Measurements from ENCODE around the gene CYP1B1.
"Not testable (repeated sequence)": the region's sequence is repeated elsewhere in the genome, so short reads cannot be mapped to it uniquely, and the experiment has no call there.

Gene CYP1B1

GRCh38 chr2:38090212-38090611, 14.3 kb upstream of the CYP1B1 start:
- H3K14ac ChIP-seq (ENCODE audit: low read length in 2 of 2); H3K4me2 ChIP-seq (ENCODE audit: low read length, poor library complexity, severe bottlenecking); H3K9me3 ChIP-seq (ENCODE audit: control insufficient read depth, low read length); H3K23ac ChIP-seq (ENCODE audit: low read length in 2 of 2); H2BK12ac ChIP-seq (ENCODE audit: low read length in 2 of 2); DNase-seq; H3K36me3 ChIP-seq (ENCODE audit: control insufficient read depth in 1 of 2, insufficient read depth in 2 of 2, low read depth in 1 of 2, low read length in 2 of 2); H2BK5ac ChIP-seq (ENCODE audit: low read depth, low read length, poor library complexity, severe bottlenecking); H2AFZ ChIP-seq (ENCODE audit: low read depth, low read length); H3K4me3 ChIP-seq (ENCODE audit: insufficient read depth in 1 of 2, low read depth in 1 of 2, low read length in 2 of 2); H4K91ac ChIP-seq (ENCODE audit: low read length); H3K4ac ChIP-seq (ENCODE audit: low read depth in 1 of 2, low read length in 2 of 2); H2BK15ac ChIP-seq (ENCODE audit: low read depth, poor library complexity, severe bottlenecking); H3K18ac ChIP-seq (ENCODE audit: low read depth in 1 of 2, low read length in 2 of 2); H3K27me3 ChIP-seq (ENCODE audit: control insufficient read depth in 1 of 2, insufficient read depth in 1 of 2, low read length in 2 of 2); H2AK5ac ChIP-seq (ENCODE audit: low read length, severe bottlenecking); H3K79me1 ChIP-seq (replicated peaks; ENCODE audit: low read length, poor library complexity, severe bottlenecking); H3K27ac ChIP-seq (ENCODE audit: low read length, poor library complexity, severe bottlenecking); H4K8ac ChIP-seq (ENCODE audit: low read length); H3K9ac ChIP-seq (ENCODE audit: low read length); H2BK120ac ChIP-seq (ENCODE audit: low read depth, low read length): not testable (repeated sequence)
- H3K4me1 ChIP-seq (ENCODE audit: control insufficient read depth, insufficient read depth, low read depth, low read length), result peaks cover 11% of the 10 kb centered on the region
- 94% methylated on average over 6 of the region's 6 CpGs for WGBS

DNA sequence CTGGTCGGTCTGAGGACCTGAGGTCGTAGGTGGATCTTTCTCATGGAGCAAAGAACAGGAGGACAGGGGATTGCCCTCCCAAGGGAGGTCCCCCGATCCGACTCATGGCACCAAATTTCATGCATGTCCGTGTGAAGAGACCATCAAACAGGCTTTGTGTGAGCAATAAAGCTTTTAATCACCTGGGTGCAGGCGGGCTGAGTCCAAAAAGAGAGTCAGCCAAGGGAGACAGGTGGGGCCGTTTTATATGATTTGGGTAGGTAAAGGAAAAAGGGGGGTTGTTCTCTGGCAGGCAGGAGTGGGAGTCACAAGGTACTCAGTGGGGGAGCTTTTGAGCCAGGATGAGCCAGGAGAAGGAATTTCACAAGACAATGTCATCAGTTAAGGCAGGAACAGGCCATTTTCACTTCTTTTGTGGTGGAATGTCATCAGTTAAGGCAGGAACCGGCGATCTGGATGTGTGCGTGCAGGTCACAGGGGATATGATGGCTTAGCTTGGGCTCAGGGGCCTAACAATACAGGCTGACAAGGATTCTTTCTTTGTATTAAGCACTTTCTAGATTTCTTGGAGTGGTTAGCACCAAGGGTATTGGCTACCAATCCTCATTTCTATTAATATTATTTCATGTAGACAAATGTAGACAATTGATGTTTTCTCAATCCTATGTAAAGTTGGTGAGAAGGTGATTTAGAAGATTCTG, 10.2 kb upstream of the CYP1B1 start:
- not testable (repeated sequence) for H3K4me1 ChIP-seq (ENCODE audit: control insufficient read depth, insufficient read depth, low read depth, low read length); H3K18ac ChIP-seq (ENCODE audit: low read depth in 1 of 2, low read length in 2 of 2); H3K9ac ChIP-seq (ENCODE audit: low read length); H3K79me1 ChIP-seq (replicated peaks; ENCODE audit: low read length, poor library complexity, severe bottlenecking); H3K4ac ChIP-seq (ENCODE audit: low read depth in 1 of 2, low read length in 2 of 2); H2BK5ac ChIP-seq (ENCODE audit: low read depth, low read length, poor library complexity, severe bottlenecking); H3K14ac ChIP-seq (ENCODE audit: low read length in 2 of 2); H2BK120ac ChIP-seq (ENCODE audit: low read depth, low read length); H4K8ac ChIP-seq (ENCODE audit: low read length); H2AFZ ChIP-seq (ENCODE audit: low read depth, low read length); H3K36me3 ChIP-seq (ENCODE audit: control insufficient read depth in 1 of 2, insufficient read depth in 2 of 2, low read depth in 1 of 2, low read length in 2 of 2); H2BK12ac ChIP-seq (ENCODE audit: low read length in 2 of 2); H3K4me2 ChIP-seq (ENCODE audit: low read length, poor library complexity, severe bottlenecking); H2BK15ac ChIP-seq (ENCODE audit: low read depth, poor library complexity, severe bottlenecking); H2AK5ac ChIP-seq (ENCODE audit: low read length, severe bottlenecking); H3K27me3 ChIP-seq (ENCODE audit: control insufficient read depth in 1 of 2, insufficient read depth in 1 of 2, low read length in 2 of 2); H4K91ac ChIP-seq (ENCODE audit: low read length); H3K27ac ChIP-seq (ENCODE audit: low read length, poor library complexity, severe bottlenecking); H3K23ac ChIP-seq (ENCODE audit: low read length in 2 of 2); H3K9me3 ChIP-seq (ENCODE audit: control insufficient read depth, low read length); DNase-seq; H3K4me3 ChIP-seq (ENCODE audit: insufficient read depth in 1 of 2, low read depth in 1 of 2, low read length in 2 of 2)
- WGBS, result 54% methylated on average over 10 of the region's 10 CpGs

GRCh38 chr2:38084556-38084955, 8.6 kb upstream of the CYP1B1 start:
- DNase-seq, result not testable (repeated sequence)
- 64% methylated on average over 5 of the region's 8 CpGs for WGBS

GRCh38 chr2:38082727-38083126, 6.8 kb upstream of the CYP1B1 start:
- H2BK5ac ChIP-seq (ENCODE audit: low read depth, low read length, poor library complexity, severe bottlenecking); H2AK5ac ChIP-seq (ENCODE audit: low read length, severe bottlenecking); H3K36me3 ChIP-seq (ENCODE audit: control insufficient read depth in 1 of 2, insufficient read depth in 2 of 2, low read depth in 1 of 2, low read length in 2 of 2); DNase-seq; H2BK15ac ChIP-seq (ENCODE audit: low read depth, poor library complexity, severe bottlenecking); H2BK120ac ChIP-seq (ENCODE audit: low read depth, low read length); H3K18ac ChIP-seq (ENCODE audit: low read depth in 1 of 2, low read length in 2 of 2); H3K27ac ChIP-seq (ENCODE audit: low read length, poor library complexity, severe bottlenecking); H3K4ac ChIP-seq (ENCODE audit: low read depth in 1 of 2, low read length in 2 of 2); H3K9ac ChIP-seq (ENCODE audit: low read length); H3K9me3 ChIP-seq (ENCODE audit: control insufficient read depth, low read length); H3K4me1 ChIP-seq (ENCODE audit: control insufficient read depth, insufficient read depth, low read depth, low read length); H3K79me1 ChIP-seq (replicated peaks; ENCODE audit: low read length, poor library complexity, severe bottlenecking); H4K8ac ChIP-seq (ENCODE audit: low read length); H4K91ac ChIP-seq (ENCODE audit: low read length); H3K4me2 ChIP-seq (ENCODE audit: low read length, poor library complexity, severe bottlenecking); H3K14ac ChIP-seq (ENCODE audit: low read length in 2 of 2); H3K27me3 ChIP-seq (ENCODE audit: control insufficient read depth in 1 of 2, insufficient read depth in 1 of 2, low read length in 2 of 2); H2BK12ac ChIP-seq (ENCODE audit: low read length in 2 of 2); H3K4me3 ChIP-seq (ENCODE audit: insufficient read depth in 1 of 2, low read depth in 1 of 2, low read length in 2 of 2); H2AFZ ChIP-seq (ENCODE audit: low read depth, low read length); H3K23ac ChIP-seq (ENCODE audit: low read length in 2 of 2): not testable (repeated sequence)
- 94% methylated on average over 9 of the region's 9 CpGs for WGBS

More at GRCh38 chr2:38084556-38084955, 8.6 kb upstream of the CYP1B1 start:
- H3K18ac ChIP-seq (ENCODE audit: low read depth in 1 of 2, low read length in 2 of 2); H2BK12ac ChIP-seq (ENCODE audit: low read length in 2 of 2); H3K27me3 ChIP-seq (ENCODE audit: control insufficient read depth in 1 of 2, insufficient read depth in 1 of 2, low read length in 2 of 2); H3K9ac ChIP-seq (ENCODE audit: low read length); H3K4ac ChIP-seq (ENCODE audit: low read depth in 1 of 2, low read length in 2 of 2); H2AFZ ChIP-seq (ENCODE audit: low read depth, low read length); H3K9me3 ChIP-seq (ENCODE audit: control insufficient read depth, low read length); H3K79me1 ChIP-seq (replicated peaks; ENCODE audit: low read length, poor library complexity, severe bottlenecking); H3K14ac ChIP-seq (ENCODE audit: low read length in 2 of 2); H3K4me2 ChIP-seq (ENCODE audit: low read length, poor library complexity, severe bottlenecking); H4K91ac ChIP-seq (ENCODE audit: low read length); H3K36me3 ChIP-seq (ENCODE audit: control insufficient read depth in 1 of 2, insufficient read depth in 2 of 2, low read depth in 1 of 2, low read length in 2 of 2); H4K8ac ChIP-seq (ENCODE audit: low read length); H3K23ac ChIP-seq (ENCODE audit: low read length in 2 of 2); H2BK15ac ChIP-seq (ENCODE audit: low read depth, poor library complexity, severe bottlenecking); H2BK5ac ChIP-seq (ENCODE audit: low read depth, low read length, poor library complexity, severe bottlenecking); H3K4me1 ChIP-seq (ENCODE audit: control insufficient read depth, insufficient read depth, low read depth, low read length); H2AK5ac ChIP-seq (ENCODE audit: low read length, severe bottlenecking); H3K27ac ChIP-seq (ENCODE audit: low read length, poor library complexity, severe bottlenecking); H3K4me3 ChIP-seq (ENCODE audit: insufficient read depth in 1 of 2, low read depth in 1 of 2, low read length in 2 of 2); H2BK120ac ChIP-seq (ENCODE audit: low read depth, low read length): not testable (repeated sequence)

Data from mesenchymal stem cell (in vitro differentiated cells and primary cell).